ENCODE data around the gene MORC2.

The MORC2 gene

DNA sequence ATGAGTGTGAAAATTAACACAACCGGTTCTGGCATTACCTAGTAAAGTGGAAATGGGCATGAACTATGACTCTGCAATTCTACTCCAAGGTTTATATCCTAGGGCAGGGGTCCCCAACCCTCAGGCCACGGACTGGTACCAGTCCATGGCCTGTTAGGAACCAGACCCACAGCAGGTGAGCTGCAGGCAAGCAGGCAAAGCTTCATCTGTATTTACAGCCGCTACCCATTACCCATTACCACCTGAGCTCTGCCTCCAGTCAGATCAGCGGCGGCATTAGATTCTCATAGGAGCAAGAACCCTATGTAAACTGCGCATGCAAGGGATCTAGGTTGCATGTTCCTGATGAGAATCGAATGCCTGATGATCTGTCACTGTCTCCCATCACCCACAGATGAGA, 49.8 kb downstream of the MORC2 start:
- no peak for DNase-seq

DNA sequence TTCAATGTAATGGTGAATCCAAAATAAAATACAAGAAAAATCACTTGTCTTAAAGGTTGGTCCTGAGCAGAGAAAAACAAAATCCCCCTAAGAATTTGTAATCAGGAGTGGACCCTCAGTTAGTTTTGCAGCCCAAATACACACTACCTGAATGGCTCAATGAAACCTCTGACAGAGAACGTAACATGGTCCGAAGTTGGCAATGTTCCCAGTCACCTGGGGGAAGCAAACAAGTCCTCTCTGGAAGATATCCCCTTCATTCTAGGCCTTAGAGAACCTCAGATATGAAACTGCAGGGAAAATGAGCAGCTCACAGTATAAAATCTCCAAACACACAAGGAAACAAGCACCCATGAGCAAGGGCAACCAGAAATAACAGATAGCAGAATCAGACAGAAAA, 58.2 kb downstream of the MORC2 start:
- no peak for DNase-seq

DNA sequence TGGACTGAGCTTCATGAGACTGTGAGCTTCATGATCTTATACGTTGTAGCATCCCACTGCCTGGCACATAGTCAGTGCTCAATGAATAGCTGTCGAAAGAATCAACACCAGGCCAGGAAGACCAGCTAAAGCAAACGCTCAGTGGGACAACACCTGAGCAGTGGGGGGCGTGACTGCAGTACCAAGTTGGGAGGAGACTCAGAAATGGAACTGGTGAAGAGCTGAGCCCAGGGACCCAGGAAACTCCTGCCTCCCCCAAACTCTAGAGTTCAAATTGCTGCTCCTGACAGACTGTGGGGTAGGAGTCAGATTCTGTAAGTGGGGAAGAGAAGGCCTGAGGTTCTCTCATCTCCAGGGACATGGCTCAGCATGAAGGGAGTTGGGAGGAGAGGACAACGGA, 59.3 kb downstream of the MORC2 start:
- DNase-seq: no peak

- no peak for DNase-seq
Measured at GRCh38 chr22:30908051-30908461, 60.5 kb downstream of the MORC2 start.

DNA sequence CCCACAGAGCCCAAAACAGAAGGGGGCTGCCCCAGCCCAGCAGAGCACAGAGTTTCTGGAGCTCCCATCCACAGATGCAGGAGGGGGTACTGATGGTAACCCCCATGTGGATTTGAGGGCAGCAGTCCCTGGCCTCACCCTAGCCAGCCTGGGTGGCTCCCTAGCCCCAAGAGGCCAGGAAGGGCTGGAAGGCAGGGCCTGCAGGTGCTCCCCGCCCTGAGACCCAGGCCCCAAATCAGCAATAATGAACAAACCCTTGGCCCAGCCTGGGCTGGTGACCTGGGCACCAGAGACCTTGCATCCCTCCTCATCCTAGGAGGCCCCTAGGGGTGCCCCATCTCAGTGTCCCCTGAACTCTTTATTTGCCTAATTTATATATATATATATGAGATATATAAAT, 61.6 kb downstream of the MORC2 start:
- DNase-seq: no peak

- no peak for DNase-seq
Measured at GRCh38 chr22:30906411-30906810, 62.2 kb downstream of the MORC2 start.

- DNase-seq: no peak
Measured at GRCh38 chr22:30905696-30906341, 62.8 kb downstream of the MORC2 start.

- DNase-seq: no peak
Measured at GRCh38 chr22:30903876-30904460, 64.6 kb downstream of the MORC2 start.

DNA sequence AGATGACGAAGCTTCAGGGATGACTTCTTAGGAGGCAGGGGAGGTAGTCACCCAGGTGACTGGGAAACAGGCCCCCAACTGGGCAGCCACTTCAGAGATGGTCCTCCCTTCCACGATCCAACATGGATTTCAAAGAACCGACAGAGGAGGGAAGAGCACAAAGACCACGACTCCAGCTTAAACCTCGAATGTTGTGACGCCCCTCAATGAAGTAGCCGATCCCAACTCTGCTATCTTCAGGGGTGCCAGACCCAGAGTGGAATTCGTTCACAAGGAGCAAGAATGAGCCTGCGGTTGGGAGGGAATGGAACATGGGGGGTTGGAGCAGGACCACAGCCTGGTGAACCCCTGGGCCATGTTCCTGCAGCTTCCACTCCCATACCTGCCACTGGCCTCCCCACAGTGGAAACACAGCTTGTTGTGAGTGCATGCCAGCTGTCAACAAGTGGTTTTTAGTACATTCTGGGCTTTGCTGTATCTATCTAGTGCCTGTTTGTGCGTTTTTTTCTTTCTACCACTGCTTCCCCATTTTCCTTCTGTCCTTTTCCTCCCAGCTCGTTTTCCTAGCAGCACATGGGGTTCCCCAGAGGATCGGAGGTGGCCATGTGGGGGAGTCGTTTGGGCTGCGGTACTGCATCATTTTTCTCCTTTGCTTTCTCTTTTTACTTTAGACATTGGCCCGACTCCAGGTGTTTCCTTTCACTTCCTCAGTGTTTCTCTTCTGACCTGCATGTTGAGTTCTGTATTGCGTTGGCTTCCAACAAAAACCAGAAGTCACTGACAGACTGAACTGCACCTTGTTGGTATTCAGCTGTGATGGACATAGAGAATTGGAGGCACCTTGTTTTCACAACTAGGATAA, 65.8 kb downstream of the MORC2 start:
- no peak for DNase-seq

DNA sequence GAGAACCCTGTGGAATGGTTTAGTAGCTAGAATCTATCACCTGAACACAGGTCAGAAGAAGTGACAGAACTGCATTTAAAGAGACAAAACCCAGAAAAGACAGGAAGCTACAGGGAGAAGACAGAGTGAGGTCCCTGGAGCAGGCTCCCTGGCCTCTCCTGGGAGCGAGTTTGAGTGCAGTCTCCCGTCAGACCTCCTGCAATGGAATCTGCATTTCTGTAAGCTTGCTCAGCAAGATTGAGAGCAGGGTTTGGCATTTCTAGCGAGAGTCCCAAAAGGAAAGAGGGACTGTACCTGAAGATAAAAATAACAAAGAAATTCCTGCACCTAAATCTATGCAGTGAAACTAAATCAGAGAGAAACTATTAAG, 74.2 kb downstream of the MORC2 start:
- no peak for DNase-seq

GRCh38 chr22:30893434-30894370, 74.9 kb downstream of the MORC2 start:
- no peak for DNase-seq

- DNase-seq: no peak
Measured at GRCh38 chr22:30892731-30893221, 75.8 kb downstream of the MORC2 start.

GRCh38 chr22:30892286-30892685, 76.3 kb downstream of the MORC2 start:
- DNase-seq: no peak

DNA sequence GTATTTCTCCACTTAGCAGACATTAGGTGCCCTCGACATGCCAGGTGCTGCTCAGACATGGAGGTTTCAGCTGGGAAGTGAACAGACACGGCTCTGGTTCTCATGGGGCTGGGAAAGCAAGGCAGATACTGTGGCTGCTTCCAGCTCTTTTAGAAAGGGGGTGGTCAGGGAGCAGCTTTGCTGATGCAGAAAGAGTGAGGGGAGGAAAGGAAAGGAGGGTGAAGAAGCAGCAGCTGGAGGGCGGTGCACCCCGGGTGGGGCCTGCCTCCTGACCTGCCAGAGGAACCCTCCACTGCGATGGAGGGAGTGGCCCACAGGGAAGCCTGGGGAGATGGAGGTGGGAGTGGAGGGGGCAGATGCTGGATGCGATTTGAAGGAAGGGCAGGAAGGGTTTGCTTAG, 76.8 kb downstream of the MORC2 start:
- DNase-seq: no peak

DNA sequence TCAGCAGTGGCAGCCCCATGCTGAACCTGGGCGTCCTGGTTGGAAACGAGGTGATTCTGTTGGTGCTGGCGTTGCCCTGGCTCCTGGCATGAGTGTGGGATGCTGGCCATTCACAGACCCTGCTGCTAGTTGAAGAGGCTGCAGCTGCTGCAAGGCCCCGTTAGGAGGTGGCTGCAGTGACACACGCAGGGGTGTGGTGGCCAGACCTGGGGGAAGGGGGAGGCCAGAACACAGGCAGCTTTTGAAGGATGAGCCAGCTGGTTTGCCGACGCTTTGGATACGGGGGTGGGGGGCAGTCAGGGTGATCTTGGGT, 77.2 kb downstream of the MORC2 start:
- no peak for DNase-seq

- peak; percentile 28 for DNase-seq
Measured at GRCh38 chr22:30890686-30891442, 77.7 kb downstream of the MORC2 start.

- no peak for DNase-seq
Measured at GRCh38 chr22:30889996-30890480, 78.5 kb downstream of the MORC2 start.

DNA sequence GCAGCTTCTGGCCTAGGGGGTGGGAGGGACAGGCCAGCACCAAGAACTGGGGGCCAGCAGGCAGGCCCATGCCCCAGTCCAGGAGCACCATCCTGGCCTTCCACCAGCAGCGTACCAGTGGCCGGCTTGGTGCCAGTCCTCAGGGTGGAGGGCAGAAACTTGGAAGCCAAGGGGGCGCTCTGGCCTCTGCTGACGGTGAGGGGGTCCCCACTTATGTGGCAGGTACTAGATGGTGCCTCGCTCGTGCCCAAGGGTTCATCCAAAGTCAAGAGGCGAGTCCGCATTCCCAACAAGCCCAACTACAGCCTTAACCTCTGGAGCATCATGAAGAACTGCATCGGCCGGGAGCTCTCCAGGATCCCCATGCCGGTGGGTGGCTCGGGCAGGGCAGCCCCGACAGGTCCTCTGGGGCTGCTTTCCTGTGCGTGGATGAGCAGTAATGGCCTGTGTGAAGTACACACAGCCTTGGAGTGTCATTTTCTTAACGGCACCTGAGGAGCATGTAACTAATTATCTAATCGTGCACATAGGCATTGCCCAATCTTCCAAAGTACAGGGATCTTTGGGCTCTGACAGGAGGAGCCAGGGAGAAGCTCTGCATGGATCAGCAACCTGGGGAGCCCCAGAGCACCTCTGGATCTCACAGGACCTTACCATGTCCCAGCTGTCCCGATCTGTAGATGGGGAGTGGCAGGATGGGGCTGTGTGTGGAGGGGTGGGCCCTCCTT, 79.1 kb downstream of the MORC2 start:
- DNase-seq: no peak

- no peak for DNase-seq
Measured at GRCh38 chr22:30887861-30888260, 80.7 kb downstream of the MORC2 start.

DNA sequence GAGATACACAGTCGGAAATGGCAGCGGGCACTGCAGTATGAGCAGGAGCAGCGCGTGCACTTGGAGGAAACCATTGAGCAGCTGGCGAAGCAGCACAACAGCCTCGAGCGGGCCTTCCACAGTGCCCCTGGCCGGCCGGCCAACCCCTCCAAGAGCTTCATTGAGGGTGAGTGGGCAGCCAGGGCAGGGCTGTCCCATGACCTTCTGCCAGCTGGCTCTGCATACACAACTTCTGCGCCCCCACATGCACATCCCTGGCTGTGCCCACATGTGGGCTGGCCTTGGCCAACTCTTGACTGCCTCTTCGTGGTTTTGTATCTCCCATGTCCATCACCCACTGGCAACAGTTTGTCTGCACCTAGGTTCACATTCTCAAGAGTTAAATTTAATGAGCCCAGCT, 81.1 kb downstream of the MORC2 start:
- DNase-seq: no peak

GRCh38 chr22:30885591-30885990, 83.0 kb downstream of the MORC2 start:
- no peak for DNase-seq

DNA sequence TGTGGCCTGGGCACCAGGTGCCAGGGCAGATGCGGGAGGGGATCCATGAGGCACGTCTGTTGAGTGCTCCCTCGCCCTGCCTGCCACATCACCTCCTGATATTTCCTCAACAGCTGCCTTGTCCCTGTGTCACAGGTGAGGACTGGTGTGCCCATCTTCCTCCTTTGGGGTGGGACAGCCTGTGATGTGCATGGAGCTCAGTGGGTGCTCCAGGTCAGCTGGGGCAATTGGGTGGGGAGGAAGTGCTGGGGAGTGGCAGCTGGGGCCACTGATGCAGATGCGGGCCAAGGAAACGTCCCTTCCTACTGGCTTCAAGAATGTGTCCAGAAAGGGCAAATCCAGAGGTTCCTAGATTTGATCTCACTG, 83.6 kb downstream of the MORC2 start:
- DNase-seq: no peak
